HEK293T (cell line): ENCODE results near the gene KDM4C.
"Not testable (repeated sequence)": the region's sequence is repeated elsewhere in the genome, so short reads cannot be mapped to it uniquely, and the experiment has no call there.

ENCODE experiments used
- CTCF ChIA-PET: fragments of 350-600 bp; formaldehyde crosslinking; extraction: SDS; loops from one replicate; lab custom pipeline; 2021; ENCODE audit warnings: antibody characterized with exemption, inconsistent platforms; lab: Yijun Ruan, JAX
- POLR2A ChIA-PET: fragments of 350-600 bp; formaldehyde crosslinking; extraction: SDS; loops from one replicate; lab custom pipeline; 2020; ENCODE audit warnings: antibody characterized with exemption, inconsistent platforms; lab: Yijun Ruan, JAX
- DNase-seq: peaks from one replicate; pipeline ENCODE4 v3.0.0; 2012; ENCODE audit warnings: mixed read lengths; ENCODE audit errors: extremely low spot score
- ARNT ChIP-seq: fragments of 450-650 bp; IDR thresholded peaks from 2 replicates; pipeline ENCODE4 v1.6.1; 2017; ENCODE audit warnings: mild to moderate bottlenecking
- BHLHE40 ChIP-seq: fragments of 450-650 bp; IDR thresholded peaks from 2 replicates; pipeline ENCODE4 v1.6.1; 2016; ENCODE audit warnings: mild to moderate bottlenecking, moderate library complexity, borderline replicate concordance
- CTBP1 ChIP-seq: fragments of 450-650 bp; IDR thresholded peaks from 2 replicates; pipeline ENCODE4 v1.6.1; 2016; ENCODE audit warnings: borderline replicate concordance
- ELF4 ChIP-seq: fragments of 450-650 bp; IDR thresholded peaks from 2 replicates; pipeline ENCODE4 v1.6.1; 2017; ENCODE audit warnings: antibody characterized with exemption
- FOXA1 ChIP-seq: fragments of 450-650 bp; IDR thresholded peaks from 2 replicates; pipeline ENCODE4 v1.6.1; 2016; ENCODE audit warnings: mild to moderate bottlenecking
- FOXK2 ChIP-seq: fragments of 450-650 bp; IDR thresholded peaks from 2 replicates; pipeline ENCODE4 v1.6.1; 2016; ENCODE audit warnings: mild to moderate bottlenecking
- FOXM1 ChIP-seq: fragments of 450-650 bp; IDR thresholded peaks from 2 replicates; pipeline ENCODE4 v1.6.1; 2017; ENCODE audit warnings: mild to moderate bottlenecking, borderline replicate concordance
- HDGF ChIP-seq: fragments of 450-650 bp; IDR thresholded peaks from 2 replicates; pipeline ENCODE4 v1.6.1; 2017; ENCODE audit warnings: antibody characterized with exemption, borderline replicate concordance
- L3MBTL2 ChIP-seq: fragments of 450-650 bp; conservative IDR thresholded peaks from 2 replicates; pipeline ENCODE4 v1.6.1; 2016; ENCODE audit warnings: mild to moderate bottlenecking
- LEF1 ChIP-seq: fragments of 450-650 bp; IDR thresholded peaks from 2 replicates; pipeline ENCODE4 v1.6.1; 2017; ENCODE audit warnings: mild to moderate bottlenecking, borderline replicate concordance
- NFRKB ChIP-seq: fragments of 450-650 bp; IDR thresholded peaks from 2 replicates; pipeline ENCODE4 v1.6.1; 2016; ENCODE audit warnings: mild to moderate bottlenecking, moderate library complexity
- SP1 ChIP-seq: fragments of 450-650 bp; IDR thresholded peaks from 2 replicates; pipeline ENCODE4 v1.6.1; 2017
- SUZ12 ChIP-seq: fragments of 450-650 bp; IDR thresholded peaks from 2 replicates; pipeline ENCODE4 v1.6.1; 2016; ENCODE audit warnings: mild to moderate bottlenecking
- TARDBP ChIP-seq: fragments of 450-650 bp; IDR thresholded peaks from 2 replicates; pipeline ENCODE4 v1.6.1; 2016
- ZNF384 ChIP-seq: fragments of 450-650 bp; IDR thresholded peaks from 2 replicates; pipeline ENCODE4 v1.6.1; 2016
- TF ChIP-seq, protein P1 (sequence below): fragments of 450-650 bp; IDR thresholded peaks from 2 replicates; pipeline ENCODE4 v1.6.1; 2016

KDM4C gene

DNA sequence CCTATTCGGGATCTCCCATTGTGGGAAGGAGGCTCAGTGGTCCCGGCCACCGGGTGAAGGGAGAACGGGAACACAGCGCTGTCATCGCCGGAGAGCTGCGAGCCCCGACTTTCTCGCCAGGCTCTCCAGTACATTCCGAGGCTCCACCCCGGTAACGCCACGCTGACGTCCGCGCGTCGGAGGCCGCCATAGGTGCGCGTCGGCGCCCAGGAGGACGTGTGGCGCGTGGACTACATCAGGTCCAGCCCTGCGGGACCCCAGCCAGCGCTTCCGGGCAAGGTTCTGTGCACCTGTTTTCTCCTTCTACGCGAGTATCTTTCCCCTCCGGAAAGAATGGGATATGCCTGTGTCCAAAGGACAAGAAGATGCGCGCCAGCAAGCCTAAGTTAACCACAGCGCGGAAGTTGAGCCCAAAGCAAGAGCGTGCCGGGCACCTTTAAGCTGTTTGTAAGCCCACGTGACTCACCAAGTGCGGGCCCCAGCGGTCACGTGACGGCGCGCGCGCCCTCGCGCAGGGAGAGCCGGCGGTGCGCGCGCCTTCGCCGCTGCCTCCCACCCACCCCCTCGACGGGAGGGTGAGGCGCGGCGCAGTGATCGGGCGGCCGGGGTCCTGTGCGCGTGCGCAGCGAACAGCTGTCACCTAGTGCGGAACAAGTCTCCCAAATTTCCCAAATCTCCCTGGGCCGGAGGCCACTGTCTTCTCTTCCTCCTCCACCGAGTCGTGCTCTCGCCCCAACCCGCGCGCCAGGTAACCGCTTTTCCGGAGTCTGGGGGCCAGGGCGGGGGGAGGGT, at the start of gene KDM4C:
Gene KDM4C (plus strand): TSS at position 518 of the 792 bp plus-strand sequence. CDS start 35,016 bp downstream, outside the sequence.
- TF ChIP-seq HDGF (no peak), ZNF384 (no peak), SP1 (no peak), CTBP1 (no peak), ELF4 (peak; percentile 54), FOXA1 (no peak), LEF1 (no peak), SUZ12 (no peak), ARNT (no peak), BHLHE40 (no peak), L3MBTL2 (peak; percentile 94), NFRKB (no peak), FOXK2 (no peak)
- TF ChIP-seq, protein P1, sequence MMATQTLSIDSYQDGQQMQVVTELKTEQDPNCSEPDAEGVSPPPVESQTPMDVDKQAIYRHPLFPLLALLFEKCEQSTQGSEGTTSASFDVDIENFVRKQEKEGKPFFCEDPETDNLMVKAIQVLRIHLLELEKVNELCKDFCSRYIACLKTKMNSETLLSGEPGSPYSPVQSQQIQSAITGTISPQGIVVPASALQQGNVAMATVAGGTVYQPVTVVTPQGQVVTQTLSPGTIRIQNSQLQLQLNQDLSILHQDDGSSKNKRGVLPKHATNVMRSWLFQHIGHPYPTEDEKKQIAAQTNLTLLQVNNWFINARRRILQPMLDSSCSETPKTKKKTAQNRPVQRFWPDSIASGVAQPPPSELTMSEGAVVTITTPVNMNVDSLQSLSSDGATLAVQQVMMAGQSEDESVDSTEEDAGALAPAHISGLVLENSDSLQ: no peak
- peak; percentile 92 for DNase-seq
- POLR2A ChIA-PET: interaction anchor here (0.8 to 3.1 kb wide), 11 partner anchors 10 to 358 kb away, joined by 3 to 17 read pairs (median 5); no protein-coding TSS in a partner anchor
- CTCF ChIA-PET: no interaction called here

DNA sequence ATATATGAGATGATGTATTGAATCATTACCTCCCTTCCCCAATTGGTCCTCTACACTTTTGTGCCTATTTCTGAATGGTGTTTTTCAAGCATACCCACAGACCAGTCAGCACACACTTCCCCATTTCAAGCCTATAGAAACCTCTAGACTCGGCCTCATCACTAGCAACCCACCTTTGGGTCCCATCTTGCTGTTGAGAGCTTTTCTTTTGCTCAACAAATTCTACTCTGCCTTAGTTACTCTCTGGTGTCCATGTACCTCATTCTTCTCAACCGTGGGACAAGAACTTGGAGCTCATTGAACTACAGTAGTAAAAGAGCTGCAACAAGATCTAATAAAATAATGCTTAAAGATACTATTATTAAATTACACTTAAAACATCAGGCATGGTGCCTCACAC, 49.0 kb upstream of the KDM4C start:
- TF ChIP-seq ZNF384 (no peak), LEF1 (no peak), HDGF (no peak), BHLHE40 (no peak), L3MBTL2 (no peak)
- CTCF ChIA-PET: no interaction called here
- DNase-seq: no peak
- POLR2A ChIA-PET: no interaction called here

DNA sequence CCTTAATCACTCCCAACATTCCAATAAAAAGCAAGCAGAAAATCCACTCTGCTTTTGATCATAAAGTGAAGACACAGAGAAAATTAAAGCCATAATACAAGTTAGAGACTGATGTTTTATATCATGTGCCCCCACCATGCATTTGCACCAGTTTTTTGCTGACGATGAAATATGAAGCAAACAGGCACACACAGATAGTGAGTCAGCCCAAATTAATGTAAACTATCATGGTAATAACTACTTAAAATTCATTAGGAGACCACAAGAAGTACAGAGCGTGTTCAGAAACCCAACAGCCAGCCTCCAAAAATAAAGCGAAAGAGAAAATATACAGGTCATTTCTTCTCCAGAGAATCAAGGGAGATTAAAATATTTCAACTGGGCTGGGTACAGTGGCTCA, 46.4 kb upstream of the KDM4C start:
- no peak for DNase-seq
- CTCF ChIA-PET: no interaction called here
- TF ChIP-seq CTBP1: no peak
- no peak for TF ChIP-seq LEF1
- TF ChIP-seq TARDBP: no peak
- no peak for TF ChIP-seq FOXM1
- no peak for TF ChIP-seq ARNT
- TF ChIP-seq FOXK2: no peak
- TF ChIP-seq HDGF: no peak
- TF ChIP-seq FOXA1: no peak
- no peak for TF ChIP-seq BHLHE40
- no peak for TF ChIP-seq SUZ12
- no peak for TF ChIP-seq NFRKB
- TF ChIP-seq, protein P1: no peak
- POLR2A ChIA-PET: no interaction called here

DNA sequence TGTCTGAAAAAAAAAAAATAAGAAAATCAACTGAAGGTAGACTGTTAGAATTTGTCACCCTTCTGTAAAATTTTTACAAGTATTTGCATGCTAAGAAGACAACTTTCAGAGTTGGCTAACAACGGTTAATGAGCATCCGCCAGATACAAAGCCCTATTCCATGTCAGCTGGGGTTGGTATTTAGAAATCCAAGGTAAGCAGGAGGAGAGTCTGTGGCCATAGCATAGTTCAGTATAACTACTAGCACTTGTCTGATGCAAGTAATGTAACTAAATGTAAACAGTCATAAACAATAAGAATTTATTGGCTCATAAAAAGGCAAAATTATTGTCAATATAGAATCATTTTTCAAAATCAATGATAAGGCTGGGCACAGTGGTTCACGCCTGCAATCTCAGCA, 45.7 kb upstream of the KDM4C start:
- ChIA-PET POLR2A (no interaction called here), CTCF (no interaction called here)
- TF ChIP-seq, protein P1: no peak
- TF ChIP-seq SP1 (no peak), CTBP1 (no peak), HDGF (no peak), L3MBTL2 (no peak), BHLHE40 (no peak), ARNT (no peak), SUZ12 (no peak), ELF4 (no peak), NFRKB (no peak), FOXK2 (no peak), FOXM1 (no peak), TARDBP (no peak), LEF1 (no peak), ZNF384 (no peak), FOXA1 (no peak)
- DNase-seq: no peak

DNA sequence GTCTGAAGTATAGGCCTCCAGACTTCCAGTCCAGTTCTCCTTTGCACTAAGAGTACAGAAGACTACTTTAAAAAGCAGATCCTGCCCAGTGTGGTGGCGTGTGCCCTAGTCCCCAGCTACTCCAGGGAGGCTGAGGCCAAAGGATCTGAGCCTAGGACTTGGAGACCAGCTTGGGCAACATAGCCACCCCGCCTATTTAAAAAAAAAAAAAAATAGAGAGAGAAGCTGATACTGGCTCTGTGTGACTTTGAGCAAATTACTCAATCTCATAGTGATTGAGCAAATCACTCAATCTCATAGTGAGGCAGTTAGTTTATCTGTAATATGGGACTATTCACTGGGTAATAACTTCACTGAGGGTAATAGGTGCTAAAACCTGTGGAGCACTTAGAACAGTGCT, 43.6 kb upstream of the KDM4C start:
- no peak for DNase-seq
- no peak for TF ChIP-seq ARNT
- no peak for TF ChIP-seq ZNF384
- no peak for TF ChIP-seq NFRKB
- no peak for TF ChIP-seq SUZ12
- no peak for TF ChIP-seq BHLHE40
- no peak for TF ChIP-seq SP1
- no peak for TF ChIP-seq HDGF
- no peak for TF ChIP-seq LEF1
- TF ChIP-seq FOXA1: no peak
- TF ChIP-seq CTBP1: no peak
- no peak for TF ChIP-seq ELF4
- TF ChIP-seq FOXK2: no peak
- TF ChIP-seq TARDBP: no peak
- TF ChIP-seq FOXM1: no peak
- TF ChIP-seq L3MBTL2: no peak
- TF ChIP-seq, protein P1: no peak
- CTCF ChIA-PET: no interaction called here
- POLR2A ChIA-PET: no interaction called here

DNA sequence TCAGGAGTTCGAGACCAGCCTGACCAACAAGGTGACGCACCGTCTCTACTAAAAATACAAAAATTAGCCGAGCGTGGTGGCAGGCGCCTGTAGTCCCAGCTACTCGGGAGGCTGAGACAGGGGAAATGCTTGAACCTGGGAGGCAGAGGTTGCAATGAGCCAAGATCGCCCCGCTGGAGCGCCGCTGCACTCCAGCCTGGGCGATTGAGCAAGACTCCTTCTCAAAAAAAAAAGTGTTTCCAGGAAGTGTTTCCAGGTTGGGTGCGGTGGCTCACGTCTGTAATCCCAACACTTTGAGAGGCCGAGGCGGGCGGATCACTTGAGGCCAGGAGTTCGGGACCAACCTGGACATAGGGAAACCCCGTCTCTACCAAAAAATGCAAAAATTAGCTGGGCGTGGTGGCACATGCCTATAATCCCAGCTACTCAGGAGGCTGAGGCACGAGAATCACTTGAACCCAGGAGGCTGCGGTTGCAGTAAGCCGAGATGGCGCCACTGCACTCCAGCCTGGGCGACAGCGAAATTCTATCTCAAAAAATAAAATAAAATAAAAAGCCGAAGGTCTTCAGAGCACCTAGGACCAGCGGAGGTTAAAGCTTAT, 42.5 kb upstream of the KDM4C start:
- DNase-seq, POLR2A ChIA-PET, CTCF ChIA-PET: not testable (repeated sequence)
